MM.1S (cell line): ENCODE results near the gene EFCAB6.

Experiments
- EZH2 ChIP-seq: fragments of 300-600 bp; sonication (generic); optimal IDR thresholded peaks from 2 replicates; pipeline ENCODE3; 2017; ENCODE audit warnings: low read depth, mild to moderate bottlenecking, antibody characterized with exemption, low read length, mixed read lengths
- TF ChIP-seq, protein P1 (sequence below): fragments of 300-600 bp; sonication (generic); IDR thresholded peaks from 2 replicates; pipeline ENCODE4 v1.5.1; 2016; ENCODE audit warnings: antibody characterized with exemption, low read length, mixed read lengths

DNA sequence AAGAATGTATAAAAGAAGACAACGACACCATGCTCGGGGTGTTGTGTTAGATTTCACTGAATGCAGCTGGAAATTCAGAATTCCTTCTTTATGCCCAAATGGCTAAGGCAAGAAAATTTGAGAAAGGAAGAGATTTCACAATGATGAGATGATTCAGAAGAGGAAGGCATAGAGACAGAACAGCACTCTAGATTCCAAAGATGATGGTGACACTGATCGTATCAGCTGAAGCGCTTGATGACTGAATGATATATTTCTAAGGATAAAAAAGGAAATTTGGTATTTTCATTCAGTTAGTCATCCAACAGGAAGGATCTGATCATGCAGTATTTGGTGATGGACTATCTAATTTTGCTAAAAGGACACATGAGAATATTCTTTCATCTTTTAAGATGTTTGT is 189.2 kb downstream of the EFCAB6 start:
- TF ChIP-seq, protein P1, sequence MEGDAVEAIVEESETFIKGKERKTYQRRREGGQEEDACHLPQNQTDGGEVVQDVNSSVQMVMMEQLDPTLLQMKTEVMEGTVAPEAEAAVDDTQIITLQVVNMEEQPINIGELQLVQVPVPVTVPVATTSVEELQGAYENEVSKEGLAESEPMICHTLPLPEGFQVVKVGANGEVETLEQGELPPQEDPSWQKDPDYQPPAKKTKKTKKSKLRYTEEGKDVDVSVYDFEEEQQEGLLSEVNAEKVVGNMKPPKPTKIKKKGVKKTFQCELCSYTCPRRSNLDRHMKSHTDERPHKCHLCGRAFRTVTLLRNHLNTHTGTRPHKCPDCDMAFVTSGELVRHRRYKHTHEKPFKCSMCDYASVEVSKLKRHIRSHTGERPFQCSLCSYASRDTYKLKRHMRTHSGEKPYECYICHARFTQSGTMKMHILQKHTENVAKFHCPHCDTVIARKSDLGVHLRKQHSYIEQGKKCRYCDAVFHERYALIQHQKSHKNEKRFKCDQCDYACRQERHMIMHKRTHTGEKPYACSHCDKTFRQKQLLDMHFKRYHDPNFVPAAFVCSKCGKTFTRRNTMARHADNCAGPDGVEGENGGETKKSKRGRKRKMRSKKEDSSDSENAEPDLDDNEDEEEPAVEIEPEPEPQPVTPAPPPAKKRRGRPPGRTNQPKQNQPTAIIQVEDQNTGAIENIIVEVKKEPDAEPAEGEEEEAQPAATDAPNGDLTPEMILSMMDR: no peak
- TF ChIP-seq EZH2: no peak
